Limb (tissue), 2 donors: Measurements from ENCODE around the gene MBD3L5.
"Not testable (repeated sequence)": the region's sequence is repeated elsewhere in the genome, so short reads cannot be mapped to it uniquely, and the experiment has no call there.

Experiments
- DNase-seq, 2 donors: peaks; one replicate each; pipeline ENCODE4 v3.0.0-alpha.2; 2016; ENCODE audit errors: extremely low spot score in 2 of 2

Gene MBD3L5

GRCh38 chr19:7030278-7030677 is at the start of gene MBD3L5:
TSS of gene MBD3L5 (plus strand) at chr19:7030578. CDS start at chr19:7030612, 34 bp downstream.
- DNase-seq: not testable (repeated sequence)

GRCh38 chr19:6983448-6983847 is 46.9 kb upstream of the MBD3L5 start:
- no peak for DNase-seq

- DNase-seq: no peak
These were observed 42.5 kb upstream of the MBD3L5 start for GRCh38 chr19:6987850-6988249.

GRCh38 chr19:6988257-6988656 is 42.1 kb upstream of the MBD3L5 start:
- DNase-seq: no peak

GRCh38 chr19:6995054-6995453 is 35.3 kb upstream of the MBD3L5 start:
- no peak for DNase-seq

- DNase-seq: no peak
These were observed 33.6 kb upstream of the MBD3L5 start for GRCh38 chr19:6996810-6997209.

- DNase-seq: no peak
These were observed 32.5 kb upstream of the MBD3L5 start for GRCh38 chr19:6997679-6998445.

GRCh38 chr19:6999933-7000332 is 30.4 kb upstream of the MBD3L5 start:
- no peak for DNase-seq

- no peak for DNase-seq
These were observed 30.0 kb upstream of the MBD3L5 start for GRCh38 chr19:7000333-7000732.

- no peak for DNase-seq
These were observed 29.6 kb upstream of the MBD3L5 start for GRCh38 chr19:7000816-7001215.

GRCh38 chr19:7004313-7004931 is 26.0 kb upstream of the MBD3L5 start:
- DNase-seq: peak in 1 of 2 donors; percentile 5

GRCh38 chr19:7006135-7006704 is 24.2 kb upstream of the MBD3L5 start:
- no peak for DNase-seq

GRCh38 chr19:7007859-7008258 is 22.5 kb upstream of the MBD3L5 start:
- no peak for DNase-seq

GRCh38 chr19:7010722-7011593 is 19.4 kb upstream of the MBD3L5 start:
- no peak for DNase-seq

GRCh38 chr19:7013678-7014077 is 16.7 kb upstream of the MBD3L5 start:
- DNase-seq: no peak

- DNase-seq: no peak
These were observed 11.6 kb upstream of the MBD3L5 start for GRCh38 chr19:7018828-7019227.

GRCh38 chr19:7021331-7021730 is 9.0 kb upstream of the MBD3L5 start, which contains the start of gene MBD3L2B:
TSS of gene MBD3L2B (minus strand) at chr19:7021431. CDS start at chr19:7021397, 34 bp downstream.
- DNase-seq: not testable (repeated sequence)

GRCh38 chr19:7028790-7029189 is 1.6 kb upstream of the MBD3L5 start:
- DNase-seq: not testable (repeated sequence)

- not testable (repeated sequence) for DNase-seq
These were observed 9.7 kb downstream of the MBD3L5 start, which contains the start of gene MBD3L4 for GRCh38 chr19:7040079-7040478. TSS of gene MBD3L4 (minus strand) at chr19:7040179. CDS start at chr19:7040144, 35 bp downstream.

- not testable (repeated sequence) for DNase-seq
These were observed 11.2 kb downstream of the MBD3L5 start for GRCh38 chr19:7041563-7041962.

GRCh38 chr19:7049021-7049420 is 18.6 kb downstream of the MBD3L5 start, which contains the start of gene MBD3L2:
TSS of gene MBD3L2 (plus strand) at chr19:7049321. CDS start at chr19:7049374, 53 bp downstream.
- not testable (repeated sequence) for DNase-seq
